Fibroblast of peridontal ligament (primary cell): ENCODE results near the gene CLOCK.
A peak's percentile ranks its signal among the peaks of the same experiment; 100 is the strongest.

Experiments
- DNase-seq: peaks from one replicate; pipeline ENCODE4 v3.0.0-alpha.2; 2010; ENCODE audit errors: extremely low read depth

Gene CLOCK

DNA sequence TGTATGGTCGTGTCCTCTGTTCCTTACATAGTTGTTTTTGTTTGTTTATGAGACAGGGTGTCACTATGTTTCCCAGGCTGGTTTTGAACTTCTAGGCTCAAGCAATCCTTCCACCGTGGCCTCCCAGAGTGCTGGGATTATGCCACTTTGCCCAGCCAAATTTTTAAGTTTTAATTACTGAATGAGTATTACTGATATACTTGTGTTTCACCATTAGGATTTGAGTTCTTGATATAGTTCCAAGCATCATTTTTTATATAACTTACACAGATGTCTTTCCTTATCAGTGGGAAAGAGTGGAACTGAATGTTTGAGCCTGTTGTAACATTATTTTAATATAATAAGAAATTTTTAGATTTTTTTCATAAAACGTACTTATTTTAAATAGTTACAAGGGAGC is 130.5 kb downstream of the CLOCK start:
- DNase-seq, result no peak

DNA sequence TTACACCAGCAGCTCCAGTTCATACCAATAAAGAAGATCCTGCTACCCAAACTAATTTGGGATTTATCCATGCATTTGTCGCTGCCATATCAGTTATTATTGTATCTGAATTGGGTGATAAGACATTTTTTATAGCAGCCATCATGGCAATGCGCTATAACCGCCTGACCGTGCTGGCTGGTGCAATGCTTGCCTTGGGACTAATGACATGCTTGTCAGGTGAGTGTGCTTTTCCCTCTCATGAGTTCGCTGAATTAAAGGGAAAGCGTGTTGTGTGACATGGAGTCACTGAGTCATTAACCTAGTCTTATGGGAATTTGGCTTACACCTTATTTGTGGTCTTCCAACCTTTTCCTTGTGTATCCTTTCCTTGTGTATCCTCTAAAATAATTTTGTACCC is 135.1 kb downstream of the CLOCK start:
- no peak for DNase-seq

DNA sequence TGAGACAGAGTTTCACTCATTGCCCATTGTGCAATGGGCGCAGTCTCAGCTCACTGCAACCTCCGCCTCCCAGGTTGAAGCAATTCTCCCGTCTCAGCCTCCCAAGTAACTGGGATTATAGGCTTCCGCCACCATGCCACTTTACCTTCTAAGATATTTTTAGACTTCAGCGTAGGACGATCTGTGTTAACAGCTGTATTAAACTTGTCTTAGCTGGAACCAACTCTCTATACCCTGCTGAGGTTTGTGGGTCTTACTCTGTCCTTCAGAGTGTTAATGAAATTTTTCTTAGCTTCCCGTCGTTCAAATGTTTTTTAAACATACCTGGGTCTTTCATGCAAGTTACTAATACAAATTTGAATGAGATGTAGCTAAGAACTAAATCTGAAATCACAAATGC is 136.3 kb downstream of the CLOCK start:
- no peak for DNase-seq

DNA sequence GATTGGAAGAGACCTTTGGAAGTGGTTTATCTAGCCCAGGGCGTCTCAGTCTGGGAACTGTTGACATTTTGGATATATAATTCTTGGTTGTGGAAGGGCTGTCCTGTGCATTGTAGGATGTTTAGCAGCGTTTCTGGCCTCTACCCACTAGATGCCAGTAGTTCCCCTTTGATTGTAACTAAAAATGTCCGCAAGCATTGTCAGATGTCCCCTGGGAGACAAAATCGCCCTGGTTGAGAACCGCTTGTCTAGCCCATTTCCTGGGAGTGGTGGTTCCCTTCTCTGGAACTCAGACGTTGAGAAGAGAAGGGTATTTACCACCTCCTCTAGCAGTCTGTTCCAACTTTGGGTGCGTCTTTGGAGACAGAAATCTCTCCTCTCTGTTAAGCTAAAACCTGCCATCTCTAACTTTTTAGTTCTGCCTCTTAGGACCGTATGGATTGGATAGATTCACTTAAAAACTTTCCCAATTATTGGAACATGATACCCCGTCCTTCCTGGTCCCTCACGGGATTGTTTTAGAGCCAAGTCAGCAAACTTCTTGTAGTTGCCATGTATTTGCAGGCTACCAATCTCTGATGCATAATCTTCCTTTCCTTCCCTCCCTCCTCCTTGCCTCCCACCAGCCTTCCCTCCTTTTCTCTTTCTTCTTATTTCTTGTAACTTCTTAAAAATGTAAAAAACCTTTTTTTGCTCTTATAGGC is 137.1 kb downstream of the CLOCK start:
- DNase-seq, result peak; percentile 79

DNA sequence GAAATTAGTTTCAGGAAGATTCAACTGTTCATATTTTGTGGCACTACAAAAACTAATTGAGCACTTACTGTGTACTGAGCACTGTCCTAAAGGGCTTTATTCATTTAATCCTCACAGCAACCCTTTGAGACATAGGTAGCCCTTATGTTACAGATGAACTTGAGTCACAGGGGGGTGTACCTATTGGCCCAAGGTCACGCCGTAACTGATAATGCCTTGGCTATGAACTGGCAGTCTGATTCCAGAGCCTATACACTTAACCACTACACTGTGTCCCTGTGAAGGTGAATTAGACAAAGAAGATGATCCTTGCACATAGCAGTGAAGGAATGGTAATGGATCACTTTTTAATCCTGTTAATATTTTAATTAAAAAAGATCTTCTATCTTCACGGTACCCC is 138.9 kb downstream of the CLOCK start:
- DNase-seq, result no peak

- DNase-seq, result no peak
Measured at GRCh38 chr4:55407119-55407518, 139.6 kb downstream of the CLOCK start.

DNA sequence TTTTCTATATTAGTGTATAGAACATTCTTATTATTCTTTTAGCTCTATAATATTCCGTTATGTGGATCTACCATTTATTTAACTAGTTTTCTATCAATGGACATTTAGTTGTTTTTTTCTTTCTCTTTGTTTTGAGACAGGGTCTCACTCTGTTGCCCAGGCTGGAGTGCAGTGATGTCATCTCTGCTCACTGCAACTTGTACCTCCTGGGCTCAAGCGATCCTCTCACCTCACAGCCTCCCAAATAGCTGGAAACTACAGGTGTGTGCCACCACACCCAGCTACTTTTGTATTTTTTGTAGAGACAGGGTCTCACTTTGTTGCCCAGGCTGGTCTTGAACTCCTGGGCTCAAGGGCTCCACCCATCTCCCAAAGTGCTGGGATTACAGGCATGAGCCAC is 140.2 kb downstream of the CLOCK start:
- no peak for DNase-seq

GRCh38 chr4:55405073-55405472 is 141.6 kb downstream of the CLOCK start:
- DNase-seq, result no peak

- DNase-seq, result no peak
Measured at GRCh38 chr4:55399581-55399980, 147.1 kb downstream of the CLOCK start.

DNA sequence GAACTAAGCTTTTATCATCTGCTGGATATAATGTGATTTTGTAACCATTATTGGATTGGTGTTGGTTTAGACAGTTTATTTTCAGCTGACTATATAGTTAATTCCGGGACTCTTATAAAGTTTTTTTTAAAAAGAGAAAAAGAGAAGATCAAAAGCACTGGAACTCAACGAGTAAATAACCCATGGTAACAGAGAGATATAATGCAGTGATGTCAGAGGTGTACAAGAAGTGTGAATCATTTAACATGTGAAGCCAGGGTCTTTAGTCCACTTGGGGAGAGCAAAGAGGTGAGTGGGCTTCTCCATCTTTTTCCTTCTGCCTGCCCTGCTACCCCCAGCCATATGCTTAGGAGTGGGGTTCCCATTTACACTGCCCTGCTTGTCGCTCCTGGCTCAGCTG is 147.7 kb downstream of the CLOCK start:
- DNase-seq, result no peak

- DNase-seq, result no peak
Measured at GRCh38 chr4:55398461-55398860, 148.2 kb downstream of the CLOCK start.

GRCh38 chr4:55397520-55398321 is 149.0 kb downstream of the CLOCK start:
- peak; percentile 90 for DNase-seq

- no peak for DNase-seq
Measured at GRCh38 chr4:55397126-55397436, 149.6 kb downstream of the CLOCK start.

DNA sequence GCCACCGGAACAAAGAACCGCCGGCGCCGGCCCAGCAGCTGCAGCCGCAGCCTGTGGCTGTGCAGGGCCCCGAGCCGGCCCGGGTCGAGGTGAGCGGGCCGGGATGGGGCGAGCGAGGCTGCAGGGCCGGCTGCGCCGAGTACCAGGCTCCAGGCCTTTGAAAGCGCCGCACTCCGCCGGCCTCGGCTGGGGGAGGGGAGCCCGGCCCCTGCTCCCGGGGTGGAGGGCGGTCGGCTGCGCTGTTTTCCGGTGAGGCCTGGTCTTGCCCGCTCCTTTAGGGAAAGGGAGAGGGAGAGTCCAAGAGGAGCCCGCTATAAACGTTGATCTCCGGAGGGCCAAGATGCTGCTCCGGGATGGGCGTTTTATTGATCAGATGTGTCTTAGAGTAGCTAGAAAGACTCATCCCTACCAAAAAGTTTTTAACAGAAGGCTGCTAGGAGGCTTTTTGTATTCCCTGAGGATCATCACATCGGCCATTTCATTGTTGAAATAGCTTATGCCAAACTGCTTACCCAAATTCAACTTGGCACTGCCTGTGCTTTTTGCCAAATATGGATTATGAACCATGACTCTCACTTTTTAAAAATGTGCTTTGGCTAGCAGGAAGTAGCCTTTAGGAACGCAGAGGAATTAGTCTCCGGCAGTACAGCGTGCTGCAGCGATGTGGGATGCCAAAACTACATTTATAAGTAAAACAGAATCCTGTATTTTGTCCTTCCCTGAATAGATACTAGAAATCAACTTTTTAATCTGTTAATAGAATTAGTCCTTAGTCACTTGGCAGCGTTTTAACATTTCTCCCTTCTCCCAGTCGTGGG is 150.2 kb downstream of the CLOCK start:
- DNase-seq, result peak; percentile 86

GRCh38 chr4:55395529-55396307 is 151.0 kb downstream of the CLOCK start, which contains the start of gene TMEM165:
TSS of gene TMEM165 (plus strand) at chr4:55395957. CDS start at chr4:55396190, 233 bp downstream.
- DNase-seq, result peak; percentile 85

DNA sequence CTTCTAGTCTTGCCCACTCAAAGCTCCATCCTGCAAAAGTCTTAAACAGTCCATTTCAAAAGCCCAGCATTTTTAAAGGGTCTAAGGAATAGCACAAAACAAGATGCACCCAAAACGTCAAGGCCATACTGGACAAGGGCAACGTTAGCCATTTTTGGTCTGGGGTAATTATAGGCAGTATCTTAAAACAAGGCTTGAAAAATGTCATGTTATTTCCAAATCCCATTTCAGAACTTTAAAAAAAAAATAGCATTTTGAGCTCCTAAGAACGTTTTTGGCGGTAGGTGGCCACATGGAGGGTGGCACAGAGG is 151.5 kb downstream of the CLOCK start:
- no peak for DNase-seq

GRCh38 chr4:55393461-55394320 is 153.0 kb downstream of the CLOCK start:
- DNase-seq, result peak; percentile 77

- DNase-seq, result no peak
Measured at GRCh38 chr4:55386840-55387239, 159.9 kb downstream of the CLOCK start.

- DNase-seq, result no peak
Measured at GRCh38 chr4:55386073-55386472, 160.6 kb downstream of the CLOCK start.

DNA sequence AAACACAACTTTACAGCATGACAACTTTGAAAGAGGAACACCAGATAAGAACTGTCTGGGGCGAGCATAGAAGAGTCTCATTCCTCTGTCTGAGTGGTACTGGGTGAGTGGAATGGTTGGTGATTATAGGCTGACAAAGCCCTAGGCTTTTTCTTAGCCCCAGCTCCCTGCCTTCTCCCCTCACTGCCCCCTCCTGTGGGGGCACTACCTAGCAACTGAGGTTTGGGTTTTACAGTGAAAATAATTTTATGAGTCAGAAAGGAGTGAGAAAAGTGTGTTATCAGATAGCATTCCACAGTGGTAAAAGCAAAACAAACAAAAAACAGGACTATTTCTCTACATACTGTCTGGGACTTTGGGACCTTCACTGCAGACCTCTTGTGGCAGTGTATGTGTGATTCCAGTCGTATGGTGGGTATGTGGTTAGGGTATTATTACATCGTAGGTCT is 161.5 kb downstream of the CLOCK start:
- no peak for DNase-seq

DNA sequence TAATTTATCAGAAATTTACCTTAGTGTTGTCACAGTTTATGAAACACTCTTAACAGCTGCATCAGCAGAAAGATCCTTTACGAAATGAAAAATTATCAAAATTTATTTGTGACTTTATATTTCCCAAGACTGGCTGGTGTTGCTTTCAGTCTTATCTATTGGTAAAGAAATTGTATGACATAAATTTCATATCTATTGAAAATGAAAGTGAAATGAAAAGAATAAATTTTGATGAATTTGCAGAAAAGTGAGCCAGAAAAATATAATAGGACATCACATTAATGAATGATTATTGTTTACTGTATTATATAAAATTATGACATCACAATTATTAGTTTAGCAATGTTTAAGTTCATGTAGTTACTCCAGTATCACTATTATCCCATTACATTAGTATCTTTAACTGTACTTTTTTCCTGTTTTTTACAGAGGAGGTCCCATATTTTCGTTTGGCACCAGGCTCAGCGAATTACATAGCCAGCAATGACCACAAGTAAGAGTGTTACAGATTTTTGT is 164.2 kb downstream of the CLOCK start:
- DNase-seq, result no peak
